ENCODE data around the gene MPO.

The MPO gene

DNA sequence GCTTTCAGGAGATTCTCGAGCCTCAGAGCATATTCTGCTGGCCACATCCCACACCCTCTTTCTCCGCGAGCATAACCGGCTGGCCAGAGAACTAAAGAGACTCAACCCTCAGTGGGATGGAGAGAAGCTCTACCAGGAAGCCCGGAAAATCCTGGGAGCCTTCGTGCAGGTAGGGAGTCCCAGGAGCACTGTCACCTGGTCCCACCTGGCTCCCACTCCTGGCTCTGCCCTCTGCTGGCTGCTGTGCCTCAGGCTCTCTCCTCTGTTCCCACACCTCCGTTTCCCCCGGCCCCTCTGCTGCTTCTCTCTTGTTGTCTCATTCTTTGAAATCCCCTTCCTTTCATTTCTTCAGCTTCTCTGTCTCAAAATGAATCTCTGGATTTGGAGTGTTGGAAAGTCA, 25.9 kb downstream of the MPO start:
- peaks cover 76% of the 10 kb centered on the region for H3K27me3 ChIP-seq (ENCODE audit: control insufficient read depth, insufficient read depth, low read length, poor library complexity, severe bottlenecking)
- 42 to 49% methylated on average over 8 of the region's 8 CpGs for WGBS, 2 experiments
- H3K27ac ChIP-seq (ENCODE audit: insufficient read depth, low read depth, low read length, poor library complexity, severe bottlenecking): no peak overlapping the region
- no peaks in the 10 kb centered on the region for H3K9me3 ChIP-seq (ENCODE audit: control insufficient read depth, low read length)
- H3K4me3 ChIP-seq (ENCODE audit: insufficient read depth, low read depth, low read length): no peak overlapping the region
- no peaks in the 10 kb centered on the region for H3K36me3 ChIP-seq (ENCODE audit: control insufficient read depth, insufficient read depth, low read length)
- no peaks in the 10 kb centered on the region for H3K4me1 ChIP-seq (ENCODE audit: control insufficient read depth, insufficient read depth, low read length)

DNA sequence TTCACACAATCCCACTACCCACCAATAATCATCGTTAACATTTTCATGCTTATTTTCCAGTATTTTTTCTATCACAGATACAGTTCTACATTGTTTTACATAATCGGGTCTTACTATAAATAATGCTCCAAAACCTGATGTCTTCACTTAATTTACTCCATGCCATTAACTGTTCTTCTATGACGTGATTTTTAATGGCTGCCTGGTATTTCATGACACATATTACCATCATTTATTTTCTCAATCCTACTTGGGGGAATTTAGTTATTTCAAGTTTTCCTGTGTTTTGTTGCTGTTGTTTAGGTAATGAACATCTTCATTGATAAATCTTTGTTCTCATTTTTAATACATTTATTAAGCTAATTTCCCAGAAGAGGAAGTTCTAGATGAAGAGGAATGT, 27.7 kb downstream of the MPO start:
- WGBS, 2 experiments: 87 to 94% methylated on average over 3 of the region's 3 CpGs
- no peaks in the 10 kb centered on the region for H3K4me1 ChIP-seq (ENCODE audit: control insufficient read depth, insufficient read depth, low read length)
- H3K27me3 ChIP-seq (ENCODE audit: control insufficient read depth, insufficient read depth, low read length, poor library complexity, severe bottlenecking): peaks cover 81% of the 10 kb centered on the region
- H3K9me3 ChIP-seq (ENCODE audit: control insufficient read depth, low read length): no peaks in the 10 kb centered on the region
- no peak overlapping the region for H3K4me3 ChIP-seq (ENCODE audit: insufficient read depth, low read depth, low read length)
- no peaks in the 10 kb centered on the region for H3K36me3 ChIP-seq (ENCODE audit: control insufficient read depth, insufficient read depth, low read length)
- H3K27ac ChIP-seq (ENCODE audit: insufficient read depth, low read depth, low read length, poor library complexity, severe bottlenecking): no peak overlapping the region

DNA sequence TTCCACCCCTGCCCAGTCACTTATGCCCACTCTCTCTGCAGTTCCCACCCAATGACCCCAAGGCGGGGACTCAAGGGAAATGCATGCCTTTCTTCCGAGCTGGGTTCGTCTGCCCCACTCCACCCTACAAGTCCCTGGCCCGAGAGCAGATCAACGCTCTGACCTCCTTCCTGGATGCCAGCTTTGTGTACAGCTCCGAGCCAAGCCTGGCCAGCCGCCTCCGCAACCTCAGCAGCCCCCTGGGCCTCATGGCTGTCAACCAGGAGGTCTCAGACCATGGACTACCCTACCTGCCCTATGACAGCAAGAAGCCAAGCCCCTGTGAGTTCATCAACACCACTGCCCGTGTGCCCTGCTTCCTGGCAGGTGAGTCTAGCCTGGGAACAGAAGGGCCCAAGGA, 28.6 kb downstream of the MPO start:
- no peaks in the 10 kb centered on the region for H3K9me3 ChIP-seq (ENCODE audit: control insufficient read depth, low read length)
- H3K4me3 ChIP-seq (ENCODE audit: insufficient read depth, low read depth, low read length): no peak overlapping the region
- WGBS, 2 experiments: 75 to 77% methylated on average over 9 of the region's 9 CpGs
- H3K27me3 ChIP-seq (ENCODE audit: control insufficient read depth, insufficient read depth, low read length, poor library complexity, severe bottlenecking): peaks cover 84% of the 10 kb centered on the region
- no peaks in the 10 kb centered on the region for H3K36me3 ChIP-seq (ENCODE audit: control insufficient read depth, insufficient read depth, low read length)
- no peak overlapping the region for H3K27ac ChIP-seq (ENCODE audit: insufficient read depth, low read depth, low read length, poor library complexity, severe bottlenecking)
- no peaks in the 10 kb centered on the region for H3K4me1 ChIP-seq (ENCODE audit: control insufficient read depth, insufficient read depth, low read length)

DNA sequence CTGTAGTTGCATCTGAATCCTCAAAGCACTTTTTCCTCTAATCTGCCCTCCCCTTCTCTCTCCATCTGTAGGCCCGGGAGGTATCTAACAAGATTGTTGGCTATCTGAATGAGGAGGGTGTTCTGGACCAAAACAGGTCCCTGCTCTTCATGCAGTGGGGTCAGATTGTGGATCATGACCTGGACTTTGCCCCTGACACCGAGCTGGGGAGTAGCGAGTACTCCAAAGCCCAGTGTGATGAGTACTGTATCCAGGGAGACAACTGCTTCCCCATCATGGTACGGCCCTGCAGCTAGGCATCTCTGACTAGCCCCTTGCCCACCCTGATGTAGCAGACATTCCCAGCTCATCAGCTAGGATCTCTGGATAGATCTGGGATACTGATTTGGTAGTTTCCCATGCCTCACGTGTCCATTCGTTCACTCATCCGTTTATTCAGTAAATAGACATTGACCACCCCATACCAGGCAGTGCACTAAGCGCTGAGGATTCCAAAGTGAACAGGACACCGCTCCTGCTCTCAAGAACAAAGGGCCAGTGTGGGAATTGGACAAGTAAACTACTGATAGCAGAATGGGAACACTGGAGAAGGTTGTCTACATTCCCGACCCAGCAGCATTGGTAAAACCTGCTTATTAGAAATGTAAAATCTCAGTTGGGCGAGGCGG, 30.3 kb downstream of the MPO start:
- 94% methylated on average over 12 of the region's 12 CpGs for WGBS, 2 experiments
- no peaks in the 10 kb centered on the region for H3K4me1 ChIP-seq (ENCODE audit: control insufficient read depth, insufficient read depth, low read length)
- H3K36me3 ChIP-seq (ENCODE audit: control insufficient read depth, insufficient read depth, low read length): no peaks in the 10 kb centered on the region
- no peak overlapping the region for H3K27ac ChIP-seq (ENCODE audit: insufficient read depth, low read depth, low read length, poor library complexity, severe bottlenecking)
- no peaks in the 10 kb centered on the region for H3K9me3 ChIP-seq (ENCODE audit: control insufficient read depth, low read length)
- H3K4me3 ChIP-seq (ENCODE audit: insufficient read depth, low read depth, low read length): no peak overlapping the region
- H3K27me3 ChIP-seq (ENCODE audit: control insufficient read depth, insufficient read depth, low read length, poor library complexity, severe bottlenecking): peaks cover 93% of the 10 kb centered on the region

DNA sequence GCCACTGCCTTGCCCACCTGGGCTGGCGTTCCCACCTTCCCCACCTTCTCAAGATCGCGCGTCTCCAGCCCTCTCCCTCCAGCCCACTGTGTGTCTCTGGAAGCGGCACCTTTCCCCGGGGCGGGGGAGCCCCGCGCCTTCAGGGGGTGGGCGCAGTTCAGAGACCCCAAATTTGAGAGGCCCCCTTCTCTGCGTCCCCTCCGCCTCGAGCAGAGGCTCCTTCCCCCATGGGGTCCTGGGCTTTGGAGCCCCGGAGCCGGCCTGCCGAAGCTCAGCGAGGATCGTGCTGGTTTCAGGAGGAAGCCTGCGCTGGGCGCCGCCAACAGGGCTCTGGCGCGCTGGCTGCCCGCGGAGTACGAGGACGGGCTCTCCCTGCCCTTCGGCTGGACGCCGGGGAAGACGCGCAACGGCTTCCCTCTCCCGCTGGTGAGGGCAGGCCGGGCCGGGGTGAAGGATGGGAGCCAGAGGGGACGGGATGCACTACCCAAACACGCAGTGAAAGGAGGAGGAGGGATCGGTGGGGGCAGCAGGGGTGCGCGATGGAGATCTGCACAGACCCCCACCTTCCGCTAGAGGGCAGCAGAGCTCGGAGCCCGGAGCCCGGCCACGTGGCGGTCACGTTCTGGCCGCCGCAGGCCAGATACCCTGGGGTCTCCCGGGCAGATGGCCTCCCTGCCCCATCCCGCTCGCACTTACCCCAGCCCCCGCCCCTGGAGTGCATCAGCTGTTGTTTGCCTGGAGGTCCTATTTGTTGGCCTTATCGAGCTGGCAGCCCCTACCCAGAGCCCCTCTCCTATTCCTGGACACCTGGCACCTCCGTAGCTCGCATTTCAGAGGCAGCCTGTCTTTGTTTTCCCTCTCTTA, 31.2 kb downstream of the MPO start:
- Histone ChIP-seq H3K4me1 (ENCODE audit: control insufficient read depth, insufficient read depth, low read length) (no peaks in the 10 kb centered on the region), H3K9me3 (ENCODE audit: control insufficient read depth, low read length) (no peaks in the 10 kb centered on the region), H3K27ac (ENCODE audit: insufficient read depth, low read depth, low read length, poor library complexity, severe bottlenecking) (no peak overlapping the region), H3K27me3 (ENCODE audit: control insufficient read depth, insufficient read depth, low read length, poor library complexity, severe bottlenecking) (peaks cover 91% of the 10 kb centered on the region), H3K4me3 (ENCODE audit: insufficient read depth, low read depth, low read length) (peak overlapping the region; percentile 14), H3K36me3 (ENCODE audit: control insufficient read depth, insufficient read depth, low read length) (no peaks in the 10 kb centered on the region)
- WGBS, 2 experiments: 11 to 12% methylated on average over 57 of the region's 57 CpGs

DNA sequence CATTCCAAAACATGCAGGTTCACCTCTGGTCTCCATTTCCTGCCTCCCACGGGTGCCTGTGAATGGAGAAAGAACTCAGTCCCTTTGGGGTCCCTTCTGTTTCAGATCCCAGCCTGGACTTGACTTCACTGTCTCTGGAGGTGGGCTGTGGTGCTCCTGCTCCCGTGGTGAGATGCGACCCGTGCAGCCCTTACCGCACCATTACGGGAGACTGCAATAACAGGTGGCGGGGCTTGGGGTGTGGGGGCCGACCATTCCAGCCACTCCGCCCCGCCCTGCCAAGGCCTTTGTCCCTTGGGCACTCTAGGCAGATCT, 31.8 kb downstream of the MPO start:
- Histone ChIP-seq H3K9me3 (ENCODE audit: control insufficient read depth, low read length) (no peaks in the 10 kb centered on the region), H3K36me3 (ENCODE audit: control insufficient read depth, insufficient read depth, low read length) (no peaks in the 10 kb centered on the region), H3K27ac (ENCODE audit: insufficient read depth, low read depth, low read length, poor library complexity, severe bottlenecking) (no peak overlapping the region), H3K4me3 (ENCODE audit: insufficient read depth, low read depth, low read length) (no peak overlapping the region), H3K4me1 (ENCODE audit: control insufficient read depth, insufficient read depth, low read length) (no peaks in the 10 kb centered on the region), H3K27me3 (ENCODE audit: control insufficient read depth, insufficient read depth, low read length, poor library complexity, severe bottlenecking) (peaks cover 88% of the 10 kb centered on the region)
- WGBS, 2 experiments: 44 to 47% methylated on average over 10 of the region's 10 CpGs

DNA sequence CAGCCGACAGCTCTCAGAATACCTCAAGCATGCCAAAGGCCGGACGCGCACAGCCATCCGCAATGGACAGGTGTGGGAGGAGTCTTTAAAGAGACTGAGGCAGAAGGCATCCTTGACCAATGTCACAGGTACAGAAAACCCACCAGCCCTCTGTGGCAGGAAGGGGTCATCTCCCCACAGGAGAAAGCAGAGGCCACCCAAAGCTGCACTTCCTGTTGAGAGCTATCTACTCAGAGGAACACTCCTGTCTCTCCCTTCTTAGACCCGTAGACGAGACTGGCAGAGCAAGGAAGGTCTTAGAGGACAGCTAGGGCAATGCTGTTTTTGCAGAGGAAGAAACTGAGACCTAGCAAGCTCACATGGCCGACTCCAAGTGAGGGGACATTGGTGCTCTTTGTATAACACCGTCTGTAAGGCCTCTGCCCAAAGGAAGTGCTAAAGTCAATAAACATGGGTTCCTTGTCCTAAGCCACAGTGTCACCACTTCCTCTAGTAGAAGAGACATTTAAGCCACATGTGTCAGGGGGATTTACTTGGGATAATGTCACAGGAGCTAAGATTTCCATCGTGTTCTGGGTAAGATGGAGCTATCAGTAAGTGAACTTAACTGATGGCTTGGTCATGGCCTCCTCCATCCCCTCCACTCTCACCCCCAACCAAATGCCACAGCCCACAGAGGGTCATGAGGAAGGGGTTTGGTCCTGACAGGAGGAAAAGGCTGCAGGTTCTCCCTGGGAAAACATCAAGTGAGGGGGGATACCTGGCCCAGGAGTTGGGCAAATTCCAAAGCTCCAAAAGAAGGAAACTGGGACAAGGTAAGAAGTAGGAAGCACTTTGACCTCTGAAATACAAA, 33.0 kb downstream of the MPO start:
- WGBS, 2 experiments: 86 to 94% methylated on average over 10 of the region's 10 CpGs
- Histone ChIP-seq H3K4me3 (ENCODE audit: insufficient read depth, low read depth, low read length) (no peak overlapping the region), H3K36me3 (ENCODE audit: control insufficient read depth, insufficient read depth, low read length) (no peaks in the 10 kb centered on the region), H3K27me3 (ENCODE audit: control insufficient read depth, insufficient read depth, low read length, poor library complexity, severe bottlenecking) (peaks cover 85% of the 10 kb centered on the region), H3K4me1 (ENCODE audit: control insufficient read depth, insufficient read depth, low read length) (no peaks in the 10 kb centered on the region), H3K27ac (ENCODE audit: insufficient read depth, low read depth, low read length, poor library complexity, severe bottlenecking) (no peak overlapping the region), H3K9me3 (ENCODE audit: control insufficient read depth, low read length) (no peaks in the 10 kb centered on the region)

DNA sequence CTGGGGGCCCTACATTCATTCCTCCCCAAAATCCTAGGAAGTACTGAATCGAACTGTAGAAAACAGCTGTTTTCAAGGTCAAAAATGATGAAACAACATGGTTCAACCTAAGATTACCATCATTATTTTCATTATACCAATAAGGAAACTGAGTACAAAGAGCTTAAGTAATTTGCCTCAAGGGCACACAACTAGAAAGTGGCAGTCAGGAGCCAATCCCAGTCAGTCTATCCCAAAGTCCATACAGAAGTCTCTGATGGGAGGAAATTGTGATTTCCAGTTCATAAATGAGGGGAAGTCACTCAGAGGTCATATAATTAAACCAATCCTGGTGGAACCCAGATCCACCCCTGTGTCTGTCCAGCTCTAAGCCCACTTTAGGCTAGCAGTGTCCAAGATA, 34.0 kb downstream of the MPO start:
- Histone ChIP-seq H3K4me1 (ENCODE audit: control insufficient read depth, insufficient read depth, low read length) (no peaks in the 10 kb centered on the region), H3K27me3 (ENCODE audit: control insufficient read depth, insufficient read depth, low read length, poor library complexity, severe bottlenecking) (peaks cover 78% of the 10 kb centered on the region), H3K27ac (ENCODE audit: insufficient read depth, low read depth, low read length, poor library complexity, severe bottlenecking) (no peak overlapping the region), H3K4me3 (ENCODE audit: insufficient read depth, low read depth, low read length) (no peak overlapping the region), H3K36me3 (ENCODE audit: control insufficient read depth, insufficient read depth, low read length) (no peaks in the 10 kb centered on the region), H3K9me3 (ENCODE audit: control insufficient read depth, low read length) (no peaks in the 10 kb centered on the region)
- 80 to 94% methylated on average over 1 of the region's 1 CpG for WGBS, 2 experiments

DNA sequence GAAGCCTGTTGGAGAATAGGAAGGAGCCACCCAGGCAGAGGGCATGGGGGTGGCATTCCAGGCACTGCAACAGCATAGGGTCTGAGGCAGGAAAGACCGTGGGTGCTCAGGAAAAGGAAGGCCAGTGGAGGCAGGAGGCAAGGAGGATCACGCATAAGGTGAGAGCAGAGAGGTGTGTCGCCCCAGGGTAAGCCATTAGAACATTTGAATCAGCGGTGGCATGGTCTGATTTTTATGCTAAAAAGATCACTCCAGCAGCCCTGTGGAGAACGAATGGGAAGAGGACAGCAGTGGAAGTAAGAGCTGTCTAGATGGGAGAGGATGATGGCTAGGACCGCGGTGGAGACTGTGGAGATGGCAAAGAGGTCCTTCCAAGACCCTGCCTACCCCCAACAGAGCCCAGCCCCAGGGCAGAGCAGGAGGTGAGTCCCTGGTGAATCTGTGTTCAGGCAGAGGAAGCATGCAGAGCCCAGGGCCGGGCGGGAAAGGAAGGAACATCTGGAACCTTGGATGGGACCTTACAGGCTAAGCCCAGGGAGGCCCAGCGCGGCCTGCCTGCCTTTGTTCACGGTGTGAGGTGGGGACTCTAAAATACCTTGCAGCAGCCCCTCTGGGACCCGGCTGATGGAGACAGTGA, 34.5 kb downstream of the MPO start:
- H3K27ac ChIP-seq (ENCODE audit: insufficient read depth, low read depth, low read length, poor library complexity, severe bottlenecking): no peak overlapping the region
- H3K27me3 ChIP-seq (ENCODE audit: control insufficient read depth, insufficient read depth, low read length, poor library complexity, severe bottlenecking): peaks cover 78% of the 10 kb centered on the region
- no peak overlapping the region for H3K4me3 ChIP-seq (ENCODE audit: insufficient read depth, low read depth, low read length)
- WGBS, 2 experiments: 84 to 86% methylated on average over 13 of the region's 13 CpGs
- no peaks in the 10 kb centered on the region for H3K4me1 ChIP-seq (ENCODE audit: control insufficient read depth, insufficient read depth, low read length)
- no peaks in the 10 kb centered on the region for H3K9me3 ChIP-seq (ENCODE audit: control insufficient read depth, low read length)
- no peaks in the 10 kb centered on the region for H3K36me3 ChIP-seq (ENCODE audit: control insufficient read depth, insufficient read depth, low read length)

Measured in ectodermal cell (in vitro differentiated cells).